ENCODE results near the gene TXNL1.

The TXNL1 gene

DNA sequence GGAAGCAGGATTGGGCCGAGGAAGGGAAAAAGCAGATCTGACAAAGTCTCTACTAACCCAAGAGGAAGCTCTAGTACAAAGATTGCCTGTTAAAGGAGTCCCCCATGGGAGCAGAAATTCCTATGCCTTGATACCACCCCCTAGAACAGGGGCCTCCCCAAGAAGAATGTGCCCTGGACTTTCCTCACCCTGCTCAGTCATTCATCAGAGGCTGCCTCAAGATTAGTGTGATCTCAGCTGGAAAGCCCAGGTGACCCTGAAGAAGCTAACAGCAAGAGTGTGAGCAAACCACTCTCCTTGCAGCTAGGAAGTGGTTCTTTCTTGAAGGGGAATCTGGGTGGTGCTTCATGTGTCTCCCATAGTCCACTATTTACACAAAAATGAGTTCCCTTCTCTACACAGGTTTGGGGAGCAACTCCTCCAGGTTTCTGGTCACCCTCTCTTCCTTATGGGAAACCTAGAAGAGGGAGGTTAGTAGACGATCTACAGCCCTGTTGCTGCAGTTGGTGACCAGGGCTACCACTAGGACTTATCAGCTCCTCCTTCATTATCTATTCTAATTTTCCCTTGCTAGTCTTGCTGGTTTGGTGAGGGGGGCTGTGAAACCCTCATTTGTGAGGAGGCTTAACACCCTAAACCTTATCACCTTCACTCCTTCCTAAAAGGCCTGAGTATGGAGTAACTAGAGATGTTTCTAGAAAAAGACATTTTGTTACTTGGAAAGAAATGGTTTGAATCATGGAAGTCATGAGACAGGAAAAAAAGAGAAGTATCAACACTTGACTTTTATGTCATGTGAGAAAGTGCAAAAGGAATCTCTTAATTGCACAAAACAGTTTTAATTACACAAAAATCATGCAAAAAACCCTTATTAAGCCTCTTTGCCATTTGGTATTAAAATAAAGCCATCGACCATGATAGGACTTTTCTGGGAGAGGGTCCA is 9.8 kb upstream of the TXNL1 start:
- no peak for TF ChIP-seq Cebpa-rat (IDR thresholded peaks at IDR 0.05)
- Histone ChIP-seq H3K4me1 (peaks cover 26% of the 10 kb centered on the region), H3K27ac (no peak overlapping the region), H4K20me1 (no peaks in the 10 kb centered on the region), H3K36me3 (no peaks in the 10 kb centered on the region), H3K9ac (no peak overlapping the region), H3K27me3 (no peaks in the 10 kb centered on the region), H3K4me3 (no peak overlapping the region), H3K9me3 (no peaks in the 10 kb centered on the region), H3K4me2 (no peak overlapping the region)

GRCh38 chr18:56647071-56647470 is 8.7 kb upstream of the TXNL1 start:
- Histone ChIP-seq H3K36me3 (no peaks in the 10 kb centered on the region), H3K4me2 (no peak overlapping the region), H4K20me1 (no peaks in the 10 kb centered on the region), H3K9me3 (no peaks in the 10 kb centered on the region), H3K27ac (no peak overlapping the region), H3K4me1 (peaks cover 15% of the 10 kb centered on the region), H3K4me3 (no peak overlapping the region), H3K27me3 (no peaks in the 10 kb centered on the region), H3K9ac (no peak overlapping the region)
- no peak for TF ChIP-seq Cebpa-rat (IDR thresholded peaks at IDR 0.05)

DNA sequence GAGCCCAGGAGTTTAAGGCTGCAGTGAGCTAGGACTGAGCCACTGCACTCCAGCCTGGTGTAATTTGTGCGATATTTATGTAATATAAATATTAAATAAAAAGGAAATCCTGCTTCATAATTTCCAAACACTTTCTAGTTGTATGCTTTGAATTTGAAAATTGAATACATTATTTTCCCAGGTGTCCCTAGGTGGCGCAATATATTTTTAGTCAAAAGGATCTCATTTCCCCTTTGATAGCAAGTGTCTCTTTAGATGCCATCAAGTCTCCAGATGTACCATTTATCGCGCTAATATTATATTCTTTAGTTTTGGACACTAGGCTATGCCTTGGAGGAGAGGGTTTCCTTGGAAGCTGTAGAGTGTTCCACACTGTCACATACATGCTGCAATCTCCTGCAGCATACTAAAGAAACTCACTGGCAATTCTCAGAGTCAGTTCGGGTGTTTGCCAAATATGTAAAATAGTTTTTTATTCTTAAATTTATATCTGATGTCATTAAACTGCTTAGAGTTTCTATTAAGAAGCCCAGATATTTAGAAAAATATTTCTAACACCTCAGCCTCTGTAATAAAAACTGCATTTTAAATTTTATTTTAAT is 7.1 kb upstream of the TXNL1 start:
- TF ChIP-seq Cebpa-rat (IDR thresholded peaks at IDR 0.05), result no peak
- Histone ChIP-seq H3K4me3 (no peak overlapping the region), H3K27ac (no peak overlapping the region), H3K27me3 (no peaks in the 10 kb centered on the region), H3K9ac (no peak overlapping the region), H3K9me3 (no peaks in the 10 kb centered on the region), H3K4me1 (peaks cover 7% of the 10 kb centered on the region), H3K4me2 (no peak overlapping the region), H3K36me3 (no peaks in the 10 kb centered on the region), H4K20me1 (no peaks in the 10 kb centered on the region)

GRCh38 chr18:56643381-56643780 is 5.0 kb upstream of the TXNL1 start:
- TF ChIP-seq Cebpa-rat (IDR thresholded peaks at IDR 0.05), result no peak
- Histone ChIP-seq H4K20me1 (no peaks in the 10 kb centered on the region), H3K9ac (no peak overlapping the region), H3K4me1 (peaks cover 5% of the 10 kb centered on the region), H3K27ac (no peak overlapping the region), H3K4me3 (no peak overlapping the region), H3K36me3 (no peaks in the 10 kb centered on the region), H3K27me3 (no peaks in the 10 kb centered on the region), H3K4me2 (no peak overlapping the region), H3K9me3 (no peaks in the 10 kb centered on the region)

DNA sequence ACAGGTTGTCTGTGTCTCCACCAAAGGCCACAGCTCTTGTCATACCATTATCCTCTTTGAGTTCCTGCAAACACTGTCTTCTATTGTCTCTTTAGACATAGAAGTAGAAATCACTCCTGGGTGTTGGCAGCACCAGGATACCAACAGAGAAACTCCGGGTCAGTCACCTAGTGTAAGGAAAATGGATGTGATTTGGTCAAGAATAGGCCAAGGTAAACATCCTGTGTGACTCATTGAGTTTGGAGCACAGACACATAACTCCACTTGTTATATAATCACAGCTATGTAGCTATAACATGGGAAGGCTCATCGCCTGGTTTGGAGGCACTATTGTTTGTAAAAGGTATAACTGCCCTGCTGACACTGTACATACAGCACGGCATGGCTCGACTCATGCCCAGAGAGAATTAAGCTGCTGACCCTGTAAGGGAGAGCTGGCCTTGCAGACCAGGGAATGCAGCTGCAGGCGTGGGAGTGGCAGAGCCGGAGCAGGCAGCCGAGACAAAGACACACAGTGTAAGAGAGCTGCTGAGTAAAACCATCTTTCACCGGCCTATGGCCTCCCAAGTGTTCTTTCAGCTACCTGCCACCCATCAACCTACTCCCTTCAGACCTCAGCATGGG is 3.4 kb upstream of the TXNL1 start:
- no peaks in the 10 kb centered on the region for H3K36me3 ChIP-seq
- peaks cover 9% of the 10 kb centered on the region for H3K4me1 ChIP-seq
- H3K27me3 ChIP-seq, result no peaks in the 10 kb centered on the region
- peaks cover 12% of the 10 kb centered on the region for H4K20me1 ChIP-seq
- H3K4me2 ChIP-seq, result no peak overlapping the region
- H3K4me3 ChIP-seq, result no peak overlapping the region
- no peak overlapping the region for H3K27ac ChIP-seq
- H3K9me3 ChIP-seq, result no peaks in the 10 kb centered on the region
- H3K9ac ChIP-seq, result no peak overlapping the region
- TF ChIP-seq Cebpa-rat (IDR thresholded peaks at IDR 0.05), result no peak

DNA sequence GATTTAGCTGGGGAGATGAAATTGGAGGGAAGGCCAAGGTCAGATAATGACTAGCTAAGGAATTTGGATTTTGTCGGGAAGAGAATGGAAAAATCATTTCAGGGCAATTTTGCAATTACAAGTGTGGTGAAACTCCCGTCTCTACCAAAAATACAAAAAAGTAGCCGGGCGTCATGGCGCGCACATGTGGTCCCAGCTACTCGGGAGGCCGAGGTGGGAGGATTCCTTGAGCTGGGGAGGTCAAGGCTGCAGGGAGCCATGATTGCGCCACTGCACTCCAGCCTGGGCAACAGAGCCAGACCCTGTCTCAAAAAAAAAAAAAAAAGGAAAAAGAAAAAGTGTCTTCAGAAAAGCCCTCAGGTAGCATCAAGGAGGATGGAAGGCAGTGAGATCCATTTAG is 1.2 kb upstream of the TXNL1 start:
- peaks cover 25% of the 10 kb centered on the region for H3K4me1 ChIP-seq
- H3K27me3 ChIP-seq, result no peaks in the 10 kb centered on the region
- no peak overlapping the region for H3K4me3 ChIP-seq
- H3K9me3 ChIP-seq, result no peaks in the 10 kb centered on the region
- peaks cover 7% of the 10 kb centered on the region; the same call in 1 of the 2 replicates for H3K36me3 ChIP-seq
- peaks cover 35% of the 10 kb centered on the region for H4K20me1 ChIP-seq
- no peak for TF ChIP-seq Cebpa-rat (IDR thresholded peaks at IDR 0.05)
- H3K27ac ChIP-seq, result no peak overlapping the region
- peak overlapping the region; percentile 80; the same call in 1 of the 2 replicates for H3K4me2 ChIP-seq
- H3K9ac ChIP-seq, result no peak overlapping the region

DNA sequence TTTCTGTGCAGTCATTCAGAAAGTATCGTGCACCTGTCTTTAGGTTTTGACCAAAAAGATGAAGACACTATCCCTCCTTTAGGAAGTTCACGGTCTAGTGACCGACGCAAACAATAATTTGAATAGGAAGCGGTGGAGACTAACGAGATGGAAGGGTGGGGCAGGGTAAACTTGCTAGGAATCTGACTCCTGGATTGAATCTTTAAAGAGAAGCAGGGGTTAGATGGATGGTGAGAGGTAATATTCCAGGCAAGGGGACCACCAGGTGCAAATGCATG is 651 bp upstream of the TXNL1 start:
- H3K9ac ChIP-seq, result peak overlapping the region; percentile 64
- H3K9me3 ChIP-seq, result no peaks in the 10 kb centered on the region
- H3K4me3 ChIP-seq, result peak overlapping the region; percentile 83
- no peak for TF ChIP-seq Cebpa-rat (IDR thresholded peaks at IDR 0.05)
- peaks cover 40% of the 10 kb centered on the region for H4K20me1 ChIP-seq
- peaks cover 25% of the 10 kb centered on the region for H3K4me1 ChIP-seq
- H3K27ac ChIP-seq, result peak overlapping the region; percentile 76
- peak overlapping the region; percentile 80 for H3K4me2 ChIP-seq
- H3K27me3 ChIP-seq, result no peaks in the 10 kb centered on the region
- peaks cover 12% of the 10 kb centered on the region; the same call in 1 of the 2 replicates for H3K36me3 ChIP-seq

DNA sequence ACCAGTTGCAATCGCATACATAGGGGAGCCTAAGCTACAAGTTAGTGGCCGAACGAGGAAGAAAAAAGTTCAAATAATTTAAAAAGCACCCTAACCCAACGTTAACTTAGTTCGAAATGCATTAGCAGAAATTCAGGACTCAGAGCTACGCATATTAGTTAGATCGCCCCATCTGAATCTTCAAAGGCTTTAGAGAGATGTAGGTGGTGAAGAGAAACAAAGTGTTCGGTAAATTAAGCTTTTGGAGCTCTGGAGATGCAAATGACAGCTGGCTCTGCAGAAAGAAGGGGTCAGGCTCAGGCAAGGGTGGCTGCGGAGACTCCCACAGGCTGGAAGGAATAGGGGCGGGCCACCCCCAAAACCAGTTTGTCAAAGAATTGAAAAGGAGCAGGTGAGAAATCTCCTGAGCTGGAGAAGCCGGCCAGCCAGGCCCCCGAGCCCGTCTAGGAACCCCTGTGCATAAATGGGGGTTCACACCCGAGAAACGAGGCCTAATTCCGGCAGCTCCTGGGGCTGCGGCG is 621 bp downstream of the TXNL1 start:
- Histone ChIP-seq H3K9ac (peak overlapping the region; percentile 91), H3K4me2 (peak overlapping the region; percentile 68), H3K9me3 (no peaks in the 10 kb centered on the region), H4K20me1 (peaks cover 53% of the 10 kb centered on the region), H3K27ac (peak overlapping the region; percentile 86), H3K4me1 (peaks cover 25% of the 10 kb centered on the region), H3K27me3 (no peaks in the 10 kb centered on the region), H3K4me3 (peak overlapping the region; percentile 83), H3K36me3 (peaks cover 20% of the 10 kb centered on the region)
- no peak for TF ChIP-seq Cebpa-rat (IDR thresholded peaks at IDR 0.05)

DNA sequence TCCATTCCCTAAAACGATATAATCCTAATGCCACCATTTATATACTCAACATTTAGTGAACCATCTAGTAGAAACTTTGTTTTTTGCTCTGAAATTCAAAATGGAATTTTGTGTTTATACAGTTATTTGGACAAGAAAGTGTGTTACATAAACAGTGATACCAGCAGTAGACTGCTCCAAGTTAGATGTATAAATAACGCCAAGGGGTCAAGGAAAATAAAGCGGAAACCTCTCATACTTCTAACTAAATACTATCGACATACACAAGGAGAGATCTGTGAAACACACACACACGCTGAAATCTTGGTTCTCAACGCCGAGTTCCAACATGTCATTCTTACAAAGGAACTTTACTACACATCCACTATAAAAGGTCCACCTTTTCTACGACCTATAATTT is 1.2 kb downstream of the TXNL1 start:
- Histone ChIP-seq H3K4me1 (peaks cover 25% of the 10 kb centered on the region), H3K4me2 (peak overlapping the region; percentile 68), H3K9me3 (no peaks in the 10 kb centered on the region), H3K9ac (peak overlapping the region; percentile 91), H3K27ac (peak overlapping the region; percentile 86; the same call in 1 of the 2 replicates), H3K4me3 (peak overlapping the region; percentile 83), H3K27me3 (no peaks in the 10 kb centered on the region), H4K20me1 (peaks cover 59% of the 10 kb centered on the region), H3K36me3 (peaks cover 26% of the 10 kb centered on the region)
- no peak for TF ChIP-seq Cebpa-rat (IDR thresholded peaks at IDR 0.05)

- Histone ChIP-seq H4K20me1 (peaks cover 80% of the 10 kb centered on the region), H3K4me2 (no peak overlapping the region), H3K4me1 (peaks cover 25% of the 10 kb centered on the region), H3K36me3 (peaks cover 47% of the 10 kb centered on the region), H3K9me3 (no peaks in the 10 kb centered on the region), H3K27me3 (no peaks in the 10 kb centered on the region), H3K9ac (no peak overlapping the region), H3K4me3 (no peak overlapping the region), H3K27ac (no peak overlapping the region)
- no peak for TF ChIP-seq Cebpa-rat (IDR thresholded peaks at IDR 0.05)
Measured at GRCh38 chr18:56635007-56635406, 3.4 kb downstream of the TXNL1 start.

All from BLaER1 (cell line).